ENCODE results near the gene ASB18. TPM values are rescaled to one million over a fixed set of nuclear protein-coding genes. Genes with fewer than 3 reads are reported as not detected.

The ASB18 gene
- total RNA-seq, 2 donors from 2014 or later, result not detected

DNA sequence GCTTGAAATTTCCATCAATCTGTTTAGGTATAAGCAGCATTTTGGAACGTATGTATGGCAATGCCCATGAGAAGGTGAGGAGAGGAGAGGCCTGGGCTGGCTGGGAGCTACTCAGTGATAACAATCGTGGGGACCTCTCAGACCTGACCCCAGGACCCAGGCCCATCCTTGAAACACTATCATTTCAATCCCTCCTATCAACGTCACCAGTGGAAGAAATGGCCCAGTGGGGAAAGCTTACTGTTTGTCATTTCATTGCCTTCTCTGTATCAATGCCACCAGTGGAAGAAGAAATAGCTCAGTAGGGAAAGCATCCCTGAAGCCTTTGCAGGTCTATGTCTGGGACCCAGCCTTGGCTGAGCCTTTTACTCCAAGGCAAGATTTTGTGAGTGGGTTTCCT lies 44.8 kb downstream of the ASB18 start:
- Mint-ChIP-seq H3K27ac (no peak overlapping the region), H3K36me3 (no peaks in the 10 kb centered on the region), H3K4me1 (ENCODE audit: low read depth in 2 of 2) (no peaks in the 10 kb centered on the region), H3K27me3 (peaks cover 14 to 17% of the 10 kb centered on the region in 2 donors), H3K9me3 (no peaks in the 10 kb centered on the region), H3K4me3 (no peak overlapping the region)
- ATAC-seq, result no peak
- DNase-seq (ENCODE audit: low spot score), result no peak

DNA sequence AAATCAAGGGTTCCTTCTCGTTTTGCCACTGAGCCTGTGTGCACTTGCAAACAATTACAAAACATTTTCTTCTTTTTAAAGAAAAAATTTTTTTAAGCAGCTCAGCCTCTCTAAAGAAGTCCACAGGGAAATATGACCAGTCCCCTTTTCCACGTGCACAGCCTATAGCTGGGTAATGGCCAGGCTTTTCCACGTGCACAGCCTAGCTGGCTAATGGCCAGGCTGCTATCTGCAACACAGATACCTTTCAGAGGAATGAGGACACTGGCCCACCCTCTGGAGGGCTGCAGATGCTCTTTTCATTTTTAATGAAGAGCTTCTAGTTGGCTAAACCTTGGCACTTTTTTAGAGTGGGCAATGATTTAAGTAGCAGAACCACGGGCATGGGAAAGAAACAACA lies 46.3 kb downstream of the ASB18 start:
- Mint-ChIP-seq H3K4me3 (no peak overlapping the region), H3K36me3 (no peaks in the 10 kb centered on the region), H3K9me3 (no peaks in the 10 kb centered on the region), H3K4me1 (ENCODE audit: low read depth in 2 of 2) (no peaks in the 10 kb centered on the region), H3K27ac (no peak overlapping the region), H3K27me3 (peaks cover 21 to 22% of the 10 kb centered on the region in 2 donors)
- no peak for DNase-seq (ENCODE audit: low spot score)
- no peak for ATAC-seq

DNA sequence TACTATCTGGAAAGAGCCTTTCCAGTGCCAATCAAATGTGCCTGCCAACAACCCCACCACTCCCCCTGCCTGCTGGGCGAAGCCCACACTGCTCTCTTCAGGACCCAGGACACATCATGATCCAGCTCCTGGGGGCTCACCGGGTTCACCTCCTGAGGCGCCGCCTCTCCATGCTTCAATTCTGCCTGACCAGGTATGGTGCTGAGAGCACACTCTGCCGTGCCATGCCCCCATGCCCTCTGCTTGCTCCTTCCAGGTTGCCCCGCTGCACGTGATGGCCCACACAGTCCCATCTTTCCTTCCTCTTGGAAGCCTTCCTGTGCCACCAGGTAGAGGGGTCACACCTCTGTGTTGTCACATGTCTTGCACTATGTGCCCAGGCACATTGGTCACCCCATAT lies 47.5 kb downstream of the ASB18 start:
- no peak for DNase-seq (ENCODE audit: low spot score)

DNA sequence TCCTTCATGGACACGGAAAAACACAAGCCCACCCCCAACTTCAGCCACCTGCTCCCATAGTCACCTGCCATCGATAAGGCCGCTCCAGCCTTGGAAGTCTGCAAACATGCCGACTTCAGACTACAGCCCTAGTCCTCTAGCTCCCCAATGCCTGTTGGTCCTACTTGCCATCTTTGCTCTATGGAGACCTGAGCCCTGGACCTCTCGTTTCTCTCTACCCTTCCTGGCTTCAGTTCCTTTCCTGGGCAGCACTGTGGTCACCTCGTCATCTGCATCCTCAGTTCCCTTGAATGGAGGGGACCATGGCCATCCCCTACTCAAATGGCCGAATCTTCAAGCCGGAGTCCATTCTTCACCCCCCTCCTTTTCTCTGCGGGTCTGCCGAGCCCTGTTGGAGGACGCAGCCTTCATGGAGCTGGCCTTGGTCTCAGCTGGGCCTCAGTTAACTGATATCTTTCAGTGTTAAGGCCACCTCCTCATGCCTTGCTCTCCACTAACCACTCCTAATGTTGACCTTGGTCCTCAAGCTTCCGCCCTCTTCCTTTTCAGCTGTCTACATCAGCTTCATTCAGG lies 48.4 kb downstream of the ASB18 start:
- ATAC-seq (no peak), DNase-seq (ENCODE audit: low spot score) (no peak)
- H3K36me3 Mint-ChIP-seq, result no peaks in the 10 kb centered on the region
- H3K27me3 Mint-ChIP-seq, result peaks cover 21 to 22% of the 10 kb centered on the region in 2 donors
- H3K27ac Mint-ChIP-seq, result no peak overlapping the region
- H3K9me3 Mint-ChIP-seq, result no peaks in the 10 kb centered on the region
- H3K4me1 Mint-ChIP-seq (ENCODE audit: low read depth in 2 of 2), result no peaks in the 10 kb centered on the region
- H3K4me3 Mint-ChIP-seq, result no peak overlapping the region

More for the DNA sequence above, 47.5 kb downstream of the ASB18 start:
- no peak overlapping the region for H3K4me3 Mint-ChIP-seq
- H3K27me3 Mint-ChIP-seq, result peaks cover 21 to 22% of the 10 kb centered on the region in 2 donors
- H3K4me1 Mint-ChIP-seq (ENCODE audit: low read depth in 2 of 2), result no peaks in the 10 kb centered on the region
- no peak for ATAC-seq
- H3K9me3 Mint-ChIP-seq, result no peaks in the 10 kb centered on the region
- H3K36me3 Mint-ChIP-seq, result no peaks in the 10 kb centered on the region
- no peak overlapping the region for H3K27ac Mint-ChIP-seq

DNA sequence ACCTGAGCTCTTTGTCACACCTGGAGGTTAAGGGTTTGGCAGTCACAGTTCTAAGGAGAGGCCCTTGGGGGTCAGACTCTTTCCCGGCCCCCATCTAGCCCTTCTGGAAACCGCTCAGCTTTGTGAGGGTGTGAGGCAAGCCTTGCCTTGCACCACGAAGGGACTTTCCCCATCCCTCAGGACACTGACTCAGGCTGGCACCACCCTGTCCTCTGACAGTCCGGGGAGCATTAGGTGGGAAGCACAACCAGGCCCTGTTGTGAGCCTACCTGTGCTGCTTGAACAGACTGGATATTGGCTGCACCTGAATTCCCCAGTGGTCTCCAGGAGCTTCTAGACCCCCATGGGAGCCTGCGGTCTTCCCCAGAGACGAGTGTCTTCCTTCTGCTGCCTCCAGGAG lies 49.0 kb downstream of the ASB18 start:
- Mint-ChIP-seq H3K4me1 (ENCODE audit: low read depth in 2 of 2) (no peaks in the 10 kb centered on the region), H3K4me3 (no peak overlapping the region), H3K9me3 (no peaks in the 10 kb centered on the region), H3K27me3 (peaks cover 19 to 22% of the 10 kb centered on the region in 2 donors), H3K36me3 (no peaks in the 10 kb centered on the region), H3K27ac (no peak overlapping the region)
- no peak for DNase-seq (ENCODE audit: low spot score)
- ATAC-seq, result no peak

DNA sequence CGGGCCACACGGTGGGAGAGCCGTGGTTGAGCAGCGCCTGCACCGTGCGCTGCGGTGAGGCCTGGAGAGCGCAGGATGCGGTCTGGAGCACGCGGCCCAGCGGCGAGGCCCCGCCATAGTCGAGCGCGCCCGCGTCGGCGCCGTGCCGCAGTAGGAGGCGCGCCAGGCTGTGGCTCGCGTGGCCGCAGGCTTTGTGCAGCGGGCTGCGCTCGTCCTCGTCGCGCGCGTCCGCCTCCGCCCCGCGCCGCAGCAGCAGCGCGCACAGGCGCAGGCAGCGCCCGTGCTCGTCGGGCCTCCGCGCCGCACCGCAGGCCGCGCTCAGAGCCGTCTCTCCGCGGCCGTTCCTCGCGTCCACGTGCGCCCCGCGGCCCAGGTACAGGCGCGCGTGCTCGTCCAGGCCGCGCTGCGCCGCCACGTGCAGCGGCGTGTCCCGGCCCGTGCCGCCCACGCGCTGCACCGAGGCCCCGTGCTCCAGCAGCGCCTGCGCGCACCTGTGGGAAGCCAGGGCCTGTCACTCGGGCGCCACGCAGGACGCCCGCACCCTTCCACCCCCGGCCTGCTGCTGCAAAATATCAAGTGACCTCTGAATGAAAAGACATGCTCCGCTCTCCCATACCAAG lies 49.7 kb downstream of the ASB18 start:
- Mint-ChIP-seq H3K9me3 (no peaks in the 10 kb centered on the region), H3K4me3 (no peak overlapping the region), H3K36me3 (no peaks in the 10 kb centered on the region), H3K4me1 (ENCODE audit: low read depth in 2 of 2) (no peaks in the 10 kb centered on the region), H3K27me3 (peaks cover 22 to 24% of the 10 kb centered on the region in 2 donors), H3K27ac (no peak overlapping the region)
- no peak for DNase-seq (ENCODE audit: low spot score)
- ATAC-seq, result no peak

DNA sequence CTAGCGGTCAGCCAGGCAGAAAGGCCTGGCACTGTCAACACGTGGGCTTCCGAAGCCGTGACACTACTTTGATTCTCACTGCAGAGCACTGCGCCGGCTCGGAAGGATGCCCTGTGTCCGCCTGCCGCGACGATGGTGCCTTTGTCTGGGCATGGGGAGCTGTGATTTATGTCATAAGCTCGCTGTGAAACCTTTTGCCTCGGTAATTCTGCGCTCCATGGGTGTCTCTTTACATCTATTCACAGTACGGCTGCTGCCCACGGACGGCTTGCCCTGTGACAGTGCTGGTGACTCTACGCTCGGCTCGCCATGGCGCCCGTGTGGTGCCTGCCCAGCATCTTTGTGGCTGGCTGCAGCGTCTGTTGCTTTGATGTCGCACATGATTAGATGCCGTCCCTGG lies 52.9 kb downstream of the ASB18 start:
- Mint-ChIP-seq H3K36me3 (no peaks in the 10 kb centered on the region), H3K27me3 (peaks cover 13 to 28% of the 10 kb centered on the region in 2 donors), H3K27ac (no peak overlapping the region), H3K4me1 (ENCODE audit: low read depth in 2 of 2) (no peaks in the 10 kb centered on the region), H3K4me3 (no peak overlapping the region), H3K9me3 (no peaks in the 10 kb centered on the region)
- no peak for ATAC-seq
- no peak for DNase-seq (ENCODE audit: low spot score)

DNA sequence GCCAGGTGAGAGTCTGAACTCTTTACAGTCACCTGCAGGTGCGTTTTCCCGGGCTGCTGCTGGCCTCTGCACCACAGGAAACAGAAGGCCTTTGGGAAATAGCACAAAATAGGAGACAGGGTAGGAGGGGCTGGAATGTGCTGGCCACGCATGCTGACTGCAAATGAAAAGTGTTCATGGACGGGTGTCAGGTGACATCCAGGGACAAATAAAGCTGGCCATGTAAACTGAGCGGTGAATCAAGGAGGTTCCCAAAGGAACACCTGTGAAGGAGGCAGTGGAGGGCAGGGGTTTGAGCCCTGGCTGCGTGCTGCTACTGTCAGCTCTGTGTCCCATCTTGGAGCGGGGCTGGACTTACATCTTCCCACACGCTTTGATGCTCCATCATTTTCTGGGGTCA lies 53.7 kb downstream of the ASB18 start:
- H3K27me3 Mint-ChIP-seq, result peaks cover 8 to 24% of the 10 kb centered on the region in 2 donors
- no peaks in the 10 kb centered on the region for H3K36me3 Mint-ChIP-seq
- no peaks in the 10 kb centered on the region for H3K9me3 Mint-ChIP-seq
- no peak for ATAC-seq
- H3K27ac Mint-ChIP-seq, result no peak overlapping the region
- DNase-seq (ENCODE audit: low spot score), result no peak
- no peak overlapping the region for H3K4me3 Mint-ChIP-seq
- no peaks in the 10 kb centered on the region for H3K4me1 Mint-ChIP-seq (ENCODE audit: low read depth in 2 of 2)

DNA sequence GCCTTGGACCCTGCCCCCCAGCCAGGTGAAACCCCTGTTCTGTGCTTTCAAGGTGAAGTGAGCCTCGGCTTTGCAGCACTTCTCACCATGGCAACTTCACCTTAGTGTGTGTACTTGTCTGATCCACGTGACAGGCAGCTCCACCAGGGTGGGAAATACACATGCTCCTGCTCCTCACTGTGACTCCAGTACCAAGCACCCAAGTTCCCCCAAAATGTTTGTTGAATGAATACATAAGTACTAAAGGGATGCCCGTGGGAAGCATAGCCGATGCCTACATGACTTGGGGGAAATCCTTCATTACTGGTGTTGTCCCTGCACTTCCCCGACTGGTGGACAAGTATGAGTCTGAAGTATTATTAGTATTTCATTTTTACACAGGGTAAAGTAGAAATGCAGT lies 54.2 kb downstream of the ASB18 start:
- H3K27me3 Mint-ChIP-seq, result peaks cover 8 to 23% of the 10 kb centered on the region in 2 donors
- DNase-seq (ENCODE audit: low spot score), result no peak
- H3K36me3 Mint-ChIP-seq, result no peaks in the 10 kb centered on the region
- no peak overlapping the region for H3K27ac Mint-ChIP-seq
- no peak for ATAC-seq
- no peak overlapping the region for H3K4me3 Mint-ChIP-seq
- no peaks in the 10 kb centered on the region for H3K4me1 Mint-ChIP-seq (ENCODE audit: low read depth in 2 of 2)
- no peaks in the 10 kb centered on the region for H3K9me3 Mint-ChIP-seq

DNA sequence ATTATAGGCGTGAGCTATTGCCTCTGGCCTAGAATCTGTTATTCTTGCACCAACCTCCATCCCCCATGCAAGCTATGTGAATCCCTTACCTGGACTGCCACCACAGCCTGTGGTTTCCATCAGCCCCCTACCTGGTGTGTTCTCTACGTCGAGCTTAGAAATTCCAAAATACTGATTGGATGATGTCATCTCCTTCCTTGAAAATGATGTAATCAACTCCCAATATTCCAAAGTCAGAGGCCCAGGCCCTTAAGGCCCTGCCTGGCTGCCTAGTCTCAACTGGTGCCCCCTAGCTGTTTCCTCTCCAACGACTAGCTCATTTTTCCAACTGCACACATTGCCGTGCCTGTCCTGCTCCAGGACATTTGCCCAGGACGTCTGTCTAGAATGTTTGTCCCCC lies 54.7 kb downstream of the ASB18 start:
- H3K4me1 Mint-ChIP-seq (ENCODE audit: low read depth in 2 of 2), result no peaks in the 10 kb centered on the region
- no peak for ATAC-seq

DNA sequence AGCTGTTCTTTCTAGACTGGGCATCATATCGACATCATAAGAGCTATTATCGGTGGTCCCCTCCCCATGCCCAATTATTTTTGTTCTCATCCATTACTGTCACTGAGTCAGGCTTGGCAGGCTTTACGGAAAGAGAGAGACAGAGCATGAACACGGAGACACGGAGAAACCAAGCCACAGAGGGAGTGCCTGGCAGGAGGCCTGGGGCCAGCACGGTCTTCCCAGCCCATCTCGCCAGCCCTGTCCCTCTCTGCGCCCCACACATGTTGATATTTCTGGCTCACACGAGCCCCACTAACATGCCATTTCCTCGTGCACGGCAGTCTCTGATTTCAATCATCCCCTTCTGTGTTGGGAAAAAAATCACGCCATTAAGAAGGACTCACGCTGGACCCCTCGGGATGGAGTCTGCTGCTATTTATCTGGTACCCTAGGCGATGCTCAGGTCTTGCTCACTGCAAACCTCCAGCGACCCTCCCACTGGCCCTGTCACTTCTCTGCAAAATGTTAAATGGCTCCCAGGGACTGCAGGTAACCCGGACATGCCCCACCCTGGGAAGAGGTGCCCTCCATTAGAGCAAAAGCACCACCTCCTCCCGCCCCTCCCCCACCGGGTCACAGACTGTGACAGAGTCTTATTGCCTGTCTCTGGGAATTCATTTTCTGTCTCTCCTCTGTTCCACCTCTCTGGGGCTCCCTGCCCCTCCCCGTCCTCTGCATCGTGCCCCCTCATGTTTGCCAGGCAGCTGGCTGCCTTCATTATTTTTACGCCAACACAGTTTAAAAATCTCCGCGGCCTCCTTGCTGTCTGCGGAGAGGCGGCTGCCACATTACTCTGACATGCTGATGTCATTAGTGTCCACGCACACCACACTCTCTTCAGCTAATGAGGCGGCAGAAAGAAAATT lies 55.9 kb downstream of the ASB18 start:
- Mint-ChIP-seq H3K27ac (no peak overlapping the region), H3K27me3 (peaks cover 2 to 19% of the 10 kb centered on the region in 2 donors), H3K4me3 (no peak overlapping the region), H3K9me3 (no peaks in the 10 kb centered on the region), H3K4me1 (ENCODE audit: low read depth in 2 of 2) (no peaks in the 10 kb centered on the region), H3K36me3 (no peaks in the 10 kb centered on the region)
- ATAC-seq (no peak), DNase-seq (ENCODE audit: low spot score) (no peak)

More for the DNA sequence above, 54.7 kb downstream of the ASB18 start:
- Mint-ChIP-seq H3K27me3 (peaks cover 8 to 23% of the 10 kb centered on the region in 2 donors), H3K27ac (no peak overlapping the region), H3K36me3 (no peaks in the 10 kb centered on the region), H3K4me3 (no peak overlapping the region), H3K9me3 (no peaks in the 10 kb centered on the region)
- DNase-seq (ENCODE audit: low spot score), result no peak

DNA sequence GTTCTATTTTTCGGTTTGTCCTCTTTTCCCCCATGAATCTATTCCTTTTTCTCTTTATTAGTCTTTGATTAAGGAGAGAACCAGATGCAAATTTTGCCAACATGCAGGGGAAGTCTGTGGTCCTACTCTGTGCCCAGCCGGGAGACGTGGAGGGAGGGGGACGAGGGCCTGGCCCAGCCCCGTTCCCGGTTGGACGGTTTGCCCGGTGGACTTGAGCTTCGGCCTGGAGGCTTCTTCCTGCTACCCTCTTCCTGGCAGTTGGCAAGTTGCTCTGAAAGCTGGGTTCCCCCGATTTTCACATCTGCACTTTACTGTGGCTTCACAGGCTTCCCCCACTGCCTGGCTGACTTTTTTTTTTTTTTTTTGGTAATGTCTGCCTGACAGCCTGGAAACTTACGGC lies 56.7 kb downstream of the ASB18 start:
- DNase-seq (ENCODE audit: low spot score) (no peak), ATAC-seq (no peak)
- Mint-ChIP-seq H3K27ac (no peak overlapping the region), H3K4me1 (ENCODE audit: low read depth in 2 of 2) (no peaks in the 10 kb centered on the region), H3K9me3 (no peaks in the 10 kb centered on the region), H3K27me3 (peaks cover 0 to 19% of the 10 kb centered on the region in 2 donors), H3K36me3 (no peaks in the 10 kb centered on the region), H3K4me3 (no peak overlapping the region)

DNA sequence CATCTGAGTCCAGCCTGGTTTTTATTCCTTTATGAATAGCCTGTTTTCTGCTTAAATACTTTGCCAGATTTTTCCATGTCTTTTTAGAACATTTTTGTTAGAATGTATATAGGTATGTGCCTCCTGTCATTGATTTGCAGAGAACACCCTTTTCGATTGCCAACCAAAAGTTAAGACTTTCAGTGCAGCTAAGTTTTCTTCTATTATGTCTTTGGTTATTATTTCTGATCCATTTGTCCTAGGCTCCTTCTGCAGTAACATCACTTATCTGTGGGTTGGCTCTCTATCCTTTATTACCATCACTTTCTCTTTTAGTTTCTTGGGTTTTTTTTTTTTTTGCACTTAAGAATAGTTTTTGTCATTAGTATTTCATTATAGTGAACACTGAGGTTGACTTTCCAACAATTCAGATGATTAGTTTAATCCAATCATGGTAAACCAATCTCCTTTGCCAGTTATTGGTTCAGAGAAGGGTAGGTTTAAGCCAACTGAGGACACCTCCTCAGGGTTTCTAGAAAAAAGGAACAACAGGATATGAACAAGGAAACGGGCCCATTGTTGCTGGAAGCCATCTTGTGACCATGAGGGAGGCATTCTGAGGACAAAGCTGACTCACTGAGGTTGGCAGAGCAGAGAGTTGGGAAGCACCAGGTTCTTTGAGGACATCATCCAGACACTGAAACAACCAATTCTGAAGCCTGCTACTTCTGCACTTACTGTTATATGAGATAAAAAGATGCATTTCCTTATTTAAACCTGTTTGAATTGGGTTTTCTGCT lies 58.1 kb downstream of the ASB18 start:
- H3K4me3 Mint-ChIP-seq, result no peak overlapping the region
- no peak for DNase-seq (ENCODE audit: low spot score)

More for the DNA sequence above, 58.1 kb downstream of the ASB18 start:
- peaks cover 3 to 22% of the 10 kb centered on the region in 2 donors for H3K27me3 Mint-ChIP-seq
- no peaks in the 10 kb centered on the region for H3K9me3 Mint-ChIP-seq
- ATAC-seq, result no peak
- no peaks in the 10 kb centered on the region for H3K4me1 Mint-ChIP-seq (ENCODE audit: low read depth in 2 of 2)
- no peaks in the 10 kb centered on the region for H3K36me3 Mint-ChIP-seq
- H3K27ac Mint-ChIP-seq, result no peak overlapping the region
